ENCODE measurements around the gene TANC1. TPM values are rescaled to one million over a fixed set of nuclear protein-coding genes. Genes with fewer than 3 reads are reported as not detected.

The TANC1 gene
- 18.5 and 21.3 TPM in 2 replicates for total RNA-seq

GRCh38 chr2:158968396-158969161 is at the start of gene TANC1:
TSS of gene TANC1 (plus strand) at chr2:158968640. CDS start at chr2:159065911, 97,271 bp downstream.
- H3K27me3 ChIP-seq (ENCODE audit: control insufficient read depth, insufficient read depth, low read length) = no peaks in the 10 kb centered on the region
- no peaks in the 10 kb centered on the region for H3K36me3 ChIP-seq (ENCODE audit: control insufficient read depth, insufficient read depth, low read length)
- no peak for TF ChIP-seq CTCF (IDR thresholded peaks at IDR 0.05; ENCODE audit: insufficient read depth, low read length, poor library complexity, severe bottlenecking)
- H3K4me3 ChIP-seq (ENCODE audit: low read depth, low read length) = peak within 1 kb of the TSS; percentile 88
- peak; percentile 63 for DNase-seq (ENCODE audit: low read depth)

GRCh38 chr2:158921599-158922408 is 46.6 kb upstream of the TANC1 start:
- H3K4me3 ChIP-seq (ENCODE audit: low read depth, low read length) = no peak overlapping the region
- no peaks in the 10 kb centered on the region for H3K36me3 ChIP-seq (ENCODE audit: control insufficient read depth, insufficient read depth, low read length)
- no peak for TF ChIP-seq CTCF (IDR thresholded peaks at IDR 0.05; ENCODE audit: insufficient read depth, low read length, poor library complexity, severe bottlenecking)
- DNase-seq (ENCODE audit: low read depth) = no peak
- H3K27me3 ChIP-seq (ENCODE audit: control insufficient read depth, insufficient read depth, low read length) = no peaks in the 10 kb centered on the region

- H3K36me3 ChIP-seq (ENCODE audit: control insufficient read depth, insufficient read depth, low read length) = no peaks in the 10 kb centered on the region
- no peak overlapping the region for H3K4me3 ChIP-seq (ENCODE audit: low read depth, low read length)
- no peak for DNase-seq (ENCODE audit: low read depth)
- TF ChIP-seq CTCF (IDR thresholded peaks at IDR 0.05; ENCODE audit: insufficient read depth, low read length, poor library complexity, severe bottlenecking) = no peak
- no peaks in the 10 kb centered on the region for H3K27me3 ChIP-seq (ENCODE audit: control insufficient read depth, insufficient read depth, low read length)
Observed at GRCh38 chr2:158922601-158923000, 45.8 kb upstream of the TANC1 start.

- H3K27me3 ChIP-seq (ENCODE audit: control insufficient read depth, insufficient read depth, low read length) = no peaks in the 10 kb centered on the region
- DNase-seq (ENCODE audit: low read depth) = no peak
- no peak for TF ChIP-seq CTCF (IDR thresholded peaks at IDR 0.05; ENCODE audit: insufficient read depth, low read length, poor library complexity, severe bottlenecking)
- no peak overlapping the region for H3K4me3 ChIP-seq (ENCODE audit: low read depth, low read length)
- H3K36me3 ChIP-seq (ENCODE audit: control insufficient read depth, insufficient read depth, low read length) = no peaks in the 10 kb centered on the region
Observed at GRCh38 chr2:158923180-158923594, 45.3 kb upstream of the TANC1 start.

GRCh38 chr2:158923641-158924040 is 44.8 kb upstream of the TANC1 start:
- no peaks in the 10 kb centered on the region for H3K27me3 ChIP-seq (ENCODE audit: control insufficient read depth, insufficient read depth, low read length)
- no peak for TF ChIP-seq CTCF (IDR thresholded peaks at IDR 0.05; ENCODE audit: insufficient read depth, low read length, poor library complexity, severe bottlenecking)
- no peak for DNase-seq (ENCODE audit: low read depth)
- H3K36me3 ChIP-seq (ENCODE audit: control insufficient read depth, insufficient read depth, low read length) = no peaks in the 10 kb centered on the region
- no peak overlapping the region for H3K4me3 ChIP-seq (ENCODE audit: low read depth, low read length)
